KG1 (cell line): ENCODE measurements around the gene KRTAP5-3.
A peak's percentile ranks its signal among the peaks of the same experiment; 100 is the strongest.
"Not testable (repeated sequence)": the region's sequence is repeated elsewhere in the genome, so short reads cannot be mapped to it uniquely, and the experiment has no call there.

Experiments used
- DNase-seq: peaks from one replicate; lab custom pipeline; 2025; lab: John Stamatoyannopoulos, UW

The KRTAP5-3 gene

GRCh38 chr11:1582909-1583308 is 25.4 kb downstream of the KRTAP5-3 start:
- not testable (repeated sequence) for DNase-seq

- no peak for DNase-seq
Measured at GRCh38 chr11:1581976-1582375, 26.3 kb downstream of the KRTAP5-3 start.

GRCh38 chr11:1576825-1577224 is 31.4 kb downstream of the KRTAP5-3 start:
- DNase-seq, result no peak

- DNase-seq, result not testable (repeated sequence)
Measured at GRCh38 chr11:1575756-1576155, 32.5 kb downstream of the KRTAP5-3 start.

- no peak for DNase-seq
Measured at GRCh38 chr11:1574933-1575242, 33.4 kb downstream of the KRTAP5-3 start.

GRCh38 chr11:1574238-1574932 is 33.9 kb downstream of the KRTAP5-3 start:
- no peak for DNase-seq

GRCh38 chr11:1573903-1574237 is 34.4 kb downstream of the KRTAP5-3 start:
- no peak for DNase-seq

- DNase-seq, result no peak
Measured at GRCh38 chr11:1573077-1573902, 35.0 kb downstream of the KRTAP5-3 start.

- peak; percentile 14 for DNase-seq
Measured at GRCh38 chr11:1572197-1573076, 35.8 kb downstream of the KRTAP5-3 start, which contains the start of gene DUSP8. Gene DUSP8, minus strand, starts transcription at chr11:1572271. Its CDS starts 6,445 bp downstream, at chr11:1565826.

- no peak for DNase-seq
Measured at GRCh38 chr11:1571760-1572196, 36.5 kb downstream of the KRTAP5-3 start.

GRCh38 chr11:1570896-1571759 is 37.1 kb downstream of the KRTAP5-3 start:
- no peak for DNase-seq

- DNase-seq, result no peak
Measured at GRCh38 chr11:1570531-1570895, 37.8 kb downstream of the KRTAP5-3 start.

GRCh38 chr11:1570001-1570453 is 38.2 kb downstream of the KRTAP5-3 start:
- no peak for DNase-seq

GRCh38 chr11:1569251-1569780 is 38.9 kb downstream of the KRTAP5-3 start:
- no peak for DNase-seq

- DNase-seq, result no peak
Measured at GRCh38 chr11:1568441-1568911, 39.8 kb downstream of the KRTAP5-3 start.

- no peak for DNase-seq
Measured at GRCh38 chr11:1567721-1568100, 40.6 kb downstream of the KRTAP5-3 start.

- DNase-seq, result no peak
Measured at GRCh38 chr11:1567052-1567720, 41.1 kb downstream of the KRTAP5-3 start.

- no peak for DNase-seq
Measured at GRCh38 chr11:1566381-1567051, 41.7 kb downstream of the KRTAP5-3 start.

- no peak for DNase-seq
Measured at GRCh38 chr11:1565904-1566247, 42.4 kb downstream of the KRTAP5-3 start.
